Measurements from ENCODE around the gene BACE2. TPM values are rescaled to one million over a fixed set of nuclear protein-coding genes. Genes with fewer than 3 reads are reported as not detected.

BACE2 gene
- polyA plus RNA-seq, 1 donor (not counting 4 experiments of a cell fraction or from before 2014, with no cell fraction given) = 130 TPM

- H3K27me3 ChIP-seq (ENCODE audit: control insufficient read depth, extremely low read depth, insufficient read depth, low read length) = peaks cover 2% of the 10 kb centered on the region
- H3K9me1 ChIP-seq (ENCODE audit: control insufficient read depth, extremely low read depth, insufficient read depth, low read length) = no peaks in the 10 kb centered on the region
- TF ChIP-seq EZH2 (IDR thresholded peaks at IDR 0.05; ENCODE audit: low read length) = no peak
- TF ChIP-seq, protein P1, sequence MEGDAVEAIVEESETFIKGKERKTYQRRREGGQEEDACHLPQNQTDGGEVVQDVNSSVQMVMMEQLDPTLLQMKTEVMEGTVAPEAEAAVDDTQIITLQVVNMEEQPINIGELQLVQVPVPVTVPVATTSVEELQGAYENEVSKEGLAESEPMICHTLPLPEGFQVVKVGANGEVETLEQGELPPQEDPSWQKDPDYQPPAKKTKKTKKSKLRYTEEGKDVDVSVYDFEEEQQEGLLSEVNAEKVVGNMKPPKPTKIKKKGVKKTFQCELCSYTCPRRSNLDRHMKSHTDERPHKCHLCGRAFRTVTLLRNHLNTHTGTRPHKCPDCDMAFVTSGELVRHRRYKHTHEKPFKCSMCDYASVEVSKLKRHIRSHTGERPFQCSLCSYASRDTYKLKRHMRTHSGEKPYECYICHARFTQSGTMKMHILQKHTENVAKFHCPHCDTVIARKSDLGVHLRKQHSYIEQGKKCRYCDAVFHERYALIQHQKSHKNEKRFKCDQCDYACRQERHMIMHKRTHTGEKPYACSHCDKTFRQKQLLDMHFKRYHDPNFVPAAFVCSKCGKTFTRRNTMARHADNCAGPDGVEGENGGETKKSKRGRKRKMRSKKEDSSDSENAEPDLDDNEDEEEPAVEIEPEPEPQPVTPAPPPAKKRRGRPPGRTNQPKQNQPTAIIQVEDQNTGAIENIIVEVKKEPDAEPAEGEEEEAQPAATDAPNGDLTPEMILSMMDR (optimal IDR thresholded peaks at IDR 0.05 in 1 of 3, IDR thresholded peaks at IDR 0.05 in 1 of 3, conservative IDR thresholded peaks at IDR 0.05 in 1 of 3; ENCODE audit: extremely low read depth in 1 of 3, insufficient read depth in 2 of 3, low read length in 3 of 3) = no peak
- FAIRE-seq (no peak), DNase-seq (ENCODE audit: low read depth, low spot score) (no peak)
- peaks cover 3% of the 10 kb centered on the region for H3K4me1 ChIP-seq (ENCODE audit: control insufficient read depth, extremely low read depth, insufficient read depth, low read length)
- peaks cover 2% of the 10 kb centered on the region for H3K9me3 ChIP-seq (ENCODE audit: control insufficient read depth, low read depth, low read length)
- no peaks in the 10 kb centered on the region for H3K79me2 ChIP-seq (ENCODE audit: control insufficient read depth, insufficient read depth, low read length)
- H3K4me3 ChIP-seq (ENCODE audit: control insufficient read depth in 2 of 3, extremely low read depth in 1 of 3, insufficient read depth in 2 of 3, low read depth in 1 of 3, low read length in 3 of 3) = no peak overlapping the region
- no peaks in the 10 kb centered on the region for H3K36me3 ChIP-seq (ENCODE audit: control insufficient read depth in 2 of 2, extremely low read depth in 1 of 2, insufficient read depth in 2 of 2, low read length in 2 of 2)
- H4K20me1 ChIP-seq (ENCODE audit: control insufficient read depth, extremely low read depth, insufficient read depth, low read length) = no peaks in the 10 kb centered on the region
- H3K27ac ChIP-seq (ENCODE audit: control insufficient read depth, insufficient read depth, low read length) = no peak overlapping the region
- H3K4me2 ChIP-seq (ENCODE audit: control insufficient read depth, extremely low read depth, insufficient read depth, low read depth, low read length) = no peak overlapping the region
- no peak overlapping the region for H2AFZ ChIP-seq (ENCODE audit: control insufficient read depth, low read length)
- dilution Hi-C loops (cut with MboI; ENCODE audit: extremely low pct_ligation_motif_present, low sequenced_read_pairs) = no loop called here
- H3K9ac ChIP-seq (ENCODE audit: control insufficient read depth, extremely low read depth, insufficient read depth, low read length) = no peak overlapping the region
These were observed 7.9 kb upstream of the BACE2 start for GRCh38 chr21:41160036-41160435.

GRCh38 chr21:41161428-41161827 lies 6.5 kb upstream of the BACE2 start:
- no peak overlapping the region for H3K4me3 ChIP-seq (ENCODE audit: control insufficient read depth in 2 of 3, extremely low read depth in 1 of 3, insufficient read depth in 2 of 3, low read depth in 1 of 3, low read length in 3 of 3)
- TF ChIP-seq EZH2 (IDR thresholded peaks at IDR 0.05; ENCODE audit: low read length) = no peak
- TF ChIP-seq, protein P1 (optimal IDR thresholded peaks at IDR 0.05 in 1 of 3, IDR thresholded peaks at IDR 0.05 in 1 of 3, conservative IDR thresholded peaks at IDR 0.05 in 1 of 3; ENCODE audit: extremely low read depth in 1 of 3, insufficient read depth in 2 of 3, low read length in 3 of 3) = no peak
- H3K4me2 ChIP-seq (ENCODE audit: control insufficient read depth, extremely low read depth, insufficient read depth, low read depth, low read length) = no peak overlapping the region
- H2AFZ ChIP-seq (ENCODE audit: control insufficient read depth, low read length) = no peak overlapping the region
- peaks cover 2% of the 10 kb centered on the region for H3K27me3 ChIP-seq (ENCODE audit: control insufficient read depth, extremely low read depth, insufficient read depth, low read length)
- H4K20me1 ChIP-seq (ENCODE audit: control insufficient read depth, extremely low read depth, insufficient read depth, low read length) = no peaks in the 10 kb centered on the region
- no peak overlapping the region for H3K9ac ChIP-seq (ENCODE audit: control insufficient read depth, extremely low read depth, insufficient read depth, low read length)
- DNase-seq (ENCODE audit: low read depth, low spot score) (no peak), FAIRE-seq (no peak)
- H3K4me1 ChIP-seq (ENCODE audit: control insufficient read depth, extremely low read depth, insufficient read depth, low read length) = peaks cover 12% of the 10 kb centered on the region
- no peaks in the 10 kb centered on the region for H3K9me1 ChIP-seq (ENCODE audit: control insufficient read depth, extremely low read depth, insufficient read depth, low read length)
- H3K79me2 ChIP-seq (ENCODE audit: control insufficient read depth, insufficient read depth, low read length) = no peaks in the 10 kb centered on the region
- H3K36me3 ChIP-seq (ENCODE audit: control insufficient read depth in 2 of 2, extremely low read depth in 1 of 2, insufficient read depth in 2 of 2, low read length in 2 of 2) = no peaks in the 10 kb centered on the region
- no peak overlapping the region for H3K27ac ChIP-seq (ENCODE audit: control insufficient read depth, insufficient read depth, low read length)
- peaks cover 2% of the 10 kb centered on the region for H3K9me3 ChIP-seq (ENCODE audit: control insufficient read depth, low read depth, low read length)
- dilution Hi-C loops (cut with MboI; ENCODE audit: extremely low pct_ligation_motif_present, low sequenced_read_pairs) = no loop called here

All from keratinocyte (primary cell).